Right ventricle myocardium superior (tissue), 1 donor: Measurements from ENCODE around the gene BID. TPM values are rescaled to one million over a fixed set of nuclear protein-coding genes. Genes with fewer than 3 reads are reported as not detected.

Experiments
- ATAC-seq: fragments of 200-7000 bp; cut with Tn5 transposase; one replicate; pipeline ENCODE4 v1.9.1; 2020; ENCODE audit warnings: mild to moderate bottlenecking; ENCODE audit not compliant: poor library complexity
- DNase-seq: peaks from one replicate; pipeline ENCODE4 v3.0.0-alpha.2; 2020
- intact Hi-C: fragments of 100-400 bp; cut with DNase I; formaldehyde crosslinking; loops from one replicate; pipeline ENCODE4 v1.11.2; 2022
- microRNA-seq: library from miRNA; unstranded; fragments of <30 nt; microRNA quantifications from one replicate; pipeline ENCODE4 v1.2.0, GENCODE V29; 2020
- total RNA-seq: library from RNA; stranded (reverse); fragmentation: NEBNext Ultra II Directional; extraction: Animal tissue kit (Norgen Biotek cat#: 25700); gene quantifications from one replicate; pipeline ENCODE4 v1.2.1, GENCODE V29; 2021
- donor health status: DM: no; HTN: yes; CAD: no; lungs with severe emphysema.

BID gene
- total RNA-seq, 1 donor from 2014 or later, result 20.0 TPM

DNA sequence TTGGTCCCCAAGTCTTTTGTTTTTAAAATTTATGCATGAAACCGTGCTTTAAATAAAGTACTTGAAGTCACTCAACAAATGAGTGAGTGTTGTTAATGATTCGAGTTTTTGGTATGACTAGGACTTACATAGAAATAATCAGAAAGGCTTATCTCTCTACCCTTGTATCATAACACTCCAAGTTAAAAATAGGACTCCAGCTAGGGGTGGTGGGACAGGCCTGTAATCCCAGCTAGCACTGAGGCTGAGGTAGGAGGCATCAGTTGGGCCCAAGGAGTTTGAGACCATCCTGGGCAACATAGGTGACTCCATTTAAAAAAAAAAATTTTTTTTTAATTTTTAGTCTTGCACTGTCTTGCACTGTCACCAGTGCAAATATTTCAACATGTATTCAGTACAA lies 80.1 kb downstream of the BID start:
- DNase-seq, result no peak
- intact Hi-C loops, result no loop called here
- peak; percentile 40 for ATAC-seq

DNA sequence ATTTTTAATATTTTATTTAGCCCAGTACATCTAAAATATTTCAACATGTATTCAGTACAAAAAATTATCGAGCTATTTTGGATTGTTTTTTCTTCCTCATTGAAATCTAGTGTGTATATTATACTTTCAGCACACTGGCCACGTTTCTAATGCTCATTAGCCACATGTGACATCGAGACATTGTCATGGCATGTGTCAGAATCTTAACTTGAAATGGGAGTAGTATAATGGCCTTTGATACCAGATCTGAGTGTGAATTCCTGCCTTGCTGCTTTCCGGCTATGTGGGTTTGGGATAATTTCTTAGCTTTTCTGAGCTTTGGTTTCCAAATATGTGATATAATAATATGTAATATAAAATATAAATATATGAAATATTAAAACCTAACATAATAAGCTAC lies 81.4 kb downstream of the BID start:
- ATAC-seq (no peak), DNase-seq (no peak)
- intact Hi-C loops, result no loop called here

DNA sequence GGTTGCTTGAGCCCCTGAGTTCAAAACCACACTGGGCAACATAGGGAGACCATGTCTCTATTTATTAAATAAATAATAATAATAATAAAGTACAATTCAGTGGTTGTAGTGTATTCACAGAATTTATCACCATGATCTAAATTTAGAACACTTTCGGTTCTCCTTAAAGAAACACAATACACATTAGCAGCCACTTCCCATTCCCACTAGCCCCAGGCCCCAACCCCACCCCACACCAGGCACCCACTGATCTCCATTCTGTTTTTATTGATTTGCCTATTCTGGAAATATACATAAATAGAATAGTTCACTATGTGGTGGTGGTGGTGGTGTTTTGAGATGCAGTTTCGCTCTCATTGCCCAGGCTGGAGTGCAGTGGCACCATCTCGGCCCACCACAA lies 90.0 kb downstream of the BID start:
- intact Hi-C loops, result no loop called here
- DNase-seq, result no peak
- ATAC-seq, result no peak

Small RNA genes lying within 50 kb of the gene (microRNA-seq; reads per million reads assigned to microRNA genes)
- not detected for gene MIR3198-1

Other genes starting within 250 kb of the BID start
- 2.5 TPM for gene SLC25A18, start 211.0 kb downstream of the BID start, total RNA-seq
- gene ATP6V1E1, start 145.7 kb downstream of the BID start, total RNA-seq, result 199 TPM
- 98.4 TPM for gene BCL2L13, start 135.7 kb downstream of the BID start, total RNA-seq